Bronchial epithelial cell (primary cell): ENCODE data around the gene PEX6. TPM values are rescaled to one million over a fixed set of nuclear protein-coding genes. Genes with fewer than 3 reads are reported as not detected.

Source experiments
- DNase-seq: peaks from one replicate; pipeline ENCODE4 v3.0.0-alpha.2; 2010; ENCODE audit warnings: low read depth
- FAIRE-seq: peaks from 2 replicates; lab custom pipeline; 2011; peaks lifted over from hg19 to GRCh38; lab: Jason Lieb, UNC
- H3K27me3 ChIP-seq: 2 replicates; pipeline ENCODE4 v1.5.1; 2011; ENCODE audit warnings: low read length; ENCODE audit not compliant: control insufficient read depth, insufficient read depth
- H3K36me3 ChIP-seq: 2 replicates; pipeline ENCODE4 v1.5.1; 2011; ENCODE audit warnings: low read length; ENCODE audit not compliant: control insufficient read depth, insufficient read depth
- H3K4me3 ChIP-seq: 2 replicates; pipeline ENCODE4 v1.5.1; 2011; ENCODE audit warnings: mild to moderate bottlenecking, low read depth, low read length, control low read depth
- CTCF ChIP-seq: IDR thresholded peaks from 2 replicates; pipeline ENCODE4 v1.5.1; 2011; ENCODE audit warnings: mild to moderate bottlenecking, moderate library complexity, low read length, control low read depth, inconsistent platforms; ENCODE audit not compliant: insufficient read depth, severe bottlenecking
- total RNA-seq: library from RNA; depleted of rRNA; stranded (reverse); fragments of >200 nt; gene quantifications from 2 replicates; pipeline ENCODE4 v1.2.1, GENCODE V29; 2014

Gene PEX6
- total RNA-seq, 1 donor from 2014 or later: 25.0 TPM

DNA sequence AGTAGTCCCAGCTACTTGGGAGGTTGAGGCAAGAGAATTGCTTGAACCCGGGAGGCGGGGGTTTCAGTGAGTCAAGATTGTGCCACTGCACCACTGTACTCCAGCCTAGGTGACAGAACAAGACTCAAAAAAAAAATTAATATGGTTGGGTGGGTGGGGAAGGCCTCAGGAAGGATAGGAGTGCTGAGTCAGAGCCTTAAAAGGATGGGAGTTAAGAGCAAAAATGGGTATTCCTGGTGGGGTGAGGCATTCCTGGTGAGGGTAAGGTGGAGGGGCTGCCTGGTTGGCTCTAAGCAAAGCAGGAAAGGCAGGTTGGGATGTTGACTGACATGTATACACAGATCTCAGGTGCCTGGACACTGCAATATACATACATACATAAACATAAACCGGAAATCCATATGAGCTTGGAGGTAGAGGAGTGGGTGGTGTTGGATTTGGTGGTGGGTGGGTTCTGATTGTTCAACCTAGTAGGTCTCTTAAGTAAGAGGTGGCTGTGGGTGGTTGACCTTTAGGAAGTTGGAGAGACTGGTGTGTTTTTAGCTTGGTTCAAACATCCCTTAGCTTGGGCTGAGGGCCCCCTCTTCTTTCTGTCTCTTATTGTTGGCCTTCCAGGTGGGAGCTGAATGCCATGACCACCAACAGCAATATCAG is 41.2 kb upstream of the PEX6 start:
- Histone ChIP-seq H3K27me3 (no peaks in the 10 kb centered on the region), H3K36me3 (peaks cover 21% of the 10 kb centered on the region), H3K4me3 (no peak overlapping the region)
- no peak for DNase-seq
- FAIRE-seq: no peak
- TF ChIP-seq CTCF: no peak

- H3K27me3 ChIP-seq: no peaks in the 10 kb centered on the region
- H3K4me3 ChIP-seq: no peak overlapping the region
- TF ChIP-seq CTCF: no peak
- FAIRE-seq (no peak), DNase-seq (no peak)
- H3K36me3 ChIP-seq: peaks cover 16% of the 10 kb centered on the region
These were observed 40.2 kb upstream of the PEX6 start for GRCh38 chr6:43019152-43019551.

- Histone ChIP-seq H3K4me3 (no peak overlapping the region), H3K36me3 (peaks cover 20% of the 10 kb centered on the region), H3K27me3 (no peaks in the 10 kb centered on the region)
- no peak for DNase-seq
- no peak for TF ChIP-seq CTCF
- FAIRE-seq: no peak
These were observed 38.0 kb upstream of the PEX6 start for GRCh38 chr6:43016943-43017334.

- FAIRE-seq (no peak), DNase-seq (no peak)
- H3K27me3 ChIP-seq: no peaks in the 10 kb centered on the region
- no peak for TF ChIP-seq CTCF
- H3K36me3 ChIP-seq: peaks cover 24% of the 10 kb centered on the region
- no peak overlapping the region for H3K4me3 ChIP-seq
These were observed 37.4 kb upstream of the PEX6 start for GRCh38 chr6:43016176-43016942.

DNA sequence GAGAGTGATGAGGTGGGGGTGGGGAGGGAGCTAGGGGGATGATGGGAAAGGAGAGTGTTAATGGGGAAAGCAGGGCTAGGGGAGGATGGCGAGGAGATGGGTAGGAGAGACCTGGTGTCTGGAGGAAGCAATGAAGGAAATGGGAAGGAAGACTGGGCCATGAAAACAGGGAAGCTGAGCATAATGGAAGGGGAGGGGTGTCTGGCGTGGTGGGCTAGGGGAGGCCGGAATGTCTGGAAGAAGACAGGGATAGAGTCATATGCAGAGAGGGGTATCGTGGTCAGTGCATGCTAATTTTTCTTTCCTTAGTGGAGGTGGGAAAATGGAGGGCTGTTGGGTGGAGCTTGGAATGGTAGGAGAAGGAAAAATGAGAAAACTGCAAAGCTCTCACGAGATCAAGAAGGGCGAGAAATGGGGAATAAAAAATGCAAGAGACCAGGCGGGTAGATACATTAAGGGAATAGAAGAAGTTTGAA is 35.5 kb upstream of the PEX6 start:
- Histone ChIP-seq H3K27me3 (no peaks in the 10 kb centered on the region), H3K36me3 (peaks cover 30% of the 10 kb centered on the region), H3K4me3 (peak overlapping the region; percentile 70)
- no peak for TF ChIP-seq CTCF
- DNase-seq (no peak), FAIRE-seq (no peak)
